Heart left ventricle (tissue), 16 donors: ENCODE results near the gene ZBTB18. TPM values are rescaled to one million over a fixed set of nuclear protein-coding genes. Genes with fewer than 3 reads are reported as not detected.

ENCODE experiments used
- ATAC-seq, 4 donors: fragments of 200-7000 bp; cut with Tn5 transposase; one replicate each; pipeline ENCODE4 v1.9.1; 2020 to 2022; ENCODE audit warnings: moderate library complexity in 4 of 4, mild to moderate bottlenecking in 3 of 4, moderate number of reproducible peaks in 1 of 4
- DNase-seq, 5 donors: peaks; one replicate each; pipeline ENCODE4 v3.0.0-alpha.2; 2020
- H3K27ac ChIP-seq, 12 donors: fragments of 200-600 bp; sonication (generic) in 4 of 12; one replicate each; pipeline versions ENCODE4 v1.5.0 to v1.8.0; 2016 to 2022; ENCODE audit warnings: mild to moderate bottlenecking in 2 of 12
- H3K27me3 ChIP-seq, 9 donors: fragments of 200-600 bp; sonication (generic) in 2 of 9; one replicate each; pipeline versions ENCODE4 v1.5.1 to v1.8.0; 2016 to 2022; ENCODE audit warnings: mild to moderate bottlenecking in 3 of 9
- H3K36me3 ChIP-seq, 9 donors: fragments of 200-600 bp; sonication (generic) in 2 of 9; one replicate each; pipeline versions ENCODE4 v1.5.0 to v1.8.0; 2018 to 2022; ENCODE audit warnings: mild to moderate bottlenecking in 2 of 9
- H3K4me1 ChIP-seq, 12 donors: fragments of 200-600 bp; sonication (generic) in 4 of 12; one replicate each; pipeline versions ENCODE4 v1.5.0 to v1.8.0; 2016 to 2022; ENCODE audit warnings: mild to moderate bottlenecking in 3 of 12
- H3K4me3 ChIP-seq, 12 donors: fragments of 200-600 bp; sonication (generic) in 4 of 12; one replicate each; pipeline versions ENCODE4 v1.5.0 to v1.8.0; 2017 to 2022; ENCODE audit warnings: mild to moderate bottlenecking in 9 of 12, moderate library complexity in 4 of 12
- H3K9me3 ChIP-seq, 12 donors: fragments of 200-600 bp; sonication (generic) in 4 of 12; one replicate each; pipeline versions ENCODE4 v1.5.0 to v1.8.0; 2016 to 2022; ENCODE audit warnings: mild to moderate bottlenecking in 1 of 12
- CTCF ChIP-seq, 12 donors: fragments of 200-600 bp; sonication (generic) in 4 of 12; IDR thresholded peaks; one replicate each; pipeline versions ENCODE4 v1.5.0 to v1.8.0; 2018 to 2022; ENCODE audit warnings: antibody characterized with exemption in 12 of 12, mild to moderate bottlenecking in 5 of 12
- POLR2A ChIP-seq, 2 donors: fragments of 450-650 bp; IDR thresholded peaks; one replicate each; pipeline ENCODE4 v1.6.1; 2017; ENCODE audit warnings: antibody characterized with exemption in 2 of 2, mild to moderate bottlenecking in 2 of 2, moderate library complexity in 2 of 2
- WGBS, 4 donors: extraction: QIAGEN DNeasy Blood & Tissue Kit in 2 of 4; methylation state at CpG; one replicate each; pipeline versions ENCODE4 v1.1.5 to v1.1.7; 2013 to 2018; 5-methylcytosine and 5-hydroxymethylcytosine counted together
- intact Hi-C, 10 donors: fragments of 100-400 bp; cut with DNase I; formaldehyde crosslinking; loops; one replicate each; pipeline versions ENCODE4 v1.11.1 to v1.14.2; 2022
- polyA plus RNA-seq, 2 donors: library from polyadenylated mRNA; stranded (reverse); fragments of 200-250 nt; gene quantifications; one replicate each; pipeline ENCODE4 v1.2.3, GENCODE V29; 2013
- total RNA-seq, 9 donors: library from RNA; depleted of rRNA in 2 of 9; stranded (reverse); fragments of >200 nt in 2 of 9; fragmentation: NEBNext Ultra II Directional in 3 of 9; extraction: Animal tissue kit (Norgen Biotek cat#: 25700) in 3 of 9; gene quantifications; one replicate each; pipeline versions ENCODE4 v1.1.0 to v1.2.4, GENCODE V29; 2016 to 2023
- donor health status: ischemic (EF 13 %, LVEDD 7.1; RV severe dilation, severe dysfunction).
- donor health status: healthy with polysubstance abuse.
- donor health status: DM: no; HTN: yes; CAD: no.
- donor health status: DM: no; HTN: no; CAD: no.
- donor health status: ischemic (EF 25% LVEDD 6.9; RV normal size, moderate dysfunction).
- donor health status: ischemic (EF 25% LVEDD 5.7; RV mildly dilated, moderate dysfunction).
- donor health status: healthy.
- donor health status: DM: yes; HTN: yes; CAD: no.
- donor health status: ischemic (EF 35%, LVEDD 5.7; RV mildly dilated, moderate dysfunction).
- donor health status: nonischemic (EF 11% LVEDD 7.7; RV severe dilation, severe dysfunction).
- donor health status: DM: yes; HTN: yes; CAD: no.
- donor health status: PGD.
- donor health status: ischemic (EF 29% LVEDD 5.4; RV normal size, mild dysfunction).
- donor health status: nonischemic (EF 23%, LVEDD 6.1; RV moderate dilation, normal function).

Gene ZBTB18
- total and polyA plus RNA-seq, 11 donors, result 12.5 to 29.2 (median 22.5) TPM

GRCh38 chr1:244077473-244078220, 26.6 kb downstream of the ZBTB18 start:
- Histone ChIP-seq H3K4me1 (peaks cover 0 to 12% (median 0%) of the 10 kb centered on the region in 12 donors), H3K4me3 (no peak overlapping the region), H3K27ac (no peak overlapping the region), H3K27me3 (peaks cover 0 to 36% (median 5%) of the 10 kb centered on the region in 9 donors), H3K9me3 (no peaks in the 10 kb centered on the region), H3K36me3 (no peaks in the 10 kb centered on the region)
- DNase-seq (no peak), ATAC-seq (no peak)
- no peak for TF ChIP-seq CTCF (IDR thresholded peaks at IDR 0.05)
- no peak for TF ChIP-seq POLR2A (IDR thresholded peaks at IDR 0.05)
- intact Hi-C loops, result no loop called here
- WGBS, 4 donors, result 71 to 74% (median 73%) methylated on average over 22 of the region's 22 CpGs

- Histone ChIP-seq H3K27ac (no peak overlapping the region), H3K27me3 (peaks cover 0 to 33% (median 8%) of the 10 kb centered on the region in 9 donors), H3K36me3 (no peaks in the 10 kb centered on the region), H3K9me3 (peaks cover 0 to 3% (median 0%) of the 10 kb centered on the region in 12 donors), H3K4me1 (peaks cover 0 to 4% (median 0%) of the 10 kb centered on the region in 12 donors), H3K4me3 (no peak overlapping the region)
- no peak for TF ChIP-seq CTCF (IDR thresholded peaks at IDR 0.05)
- intact Hi-C loops, result no loop called here
- no peak for DNase-seq
- ATAC-seq, result no peak
- WGBS, 4 donors, result 79 to 87% (median 85%) methylated on average over 12 of the region's 12 CpGs
Observed at GRCh38 chr1:244080343-244080929, 29.4 kb downstream of the ZBTB18 start.

GRCh38 chr1:244082969-244083368, 31.9 kb downstream of the ZBTB18 start:
- intact Hi-C loops, result no loop called here
- WGBS, 4 donors, result 89 to 95% (median 91%) methylated on average over 3 of the region's 3 CpGs
- Histone ChIP-seq H3K4me3 (no peak overlapping the region), H3K27me3 (peaks cover 0 to 26% (median 8%) of the 10 kb centered on the region in 9 donors), H3K27ac (no peak overlapping the region), H3K9me3 (peaks cover 0 to 14% (median 6%) of the 10 kb centered on the region in 12 donors), H3K4me1 (peaks cover 0 to 4% (median 0%) of the 10 kb centered on the region in 12 donors), H3K36me3 (no peaks in the 10 kb centered on the region)
- TF ChIP-seq POLR2A (IDR thresholded peaks at IDR 0.05), result no peak
- TF ChIP-seq CTCF (IDR thresholded peaks at IDR 0.05), result no peak
- DNase-seq (peak in 1 of 5 donors; percentile 2), ATAC-seq (no peak)

GRCh38 chr1:244083383-244083943, 32.4 kb downstream of the ZBTB18 start:
- 66 to 73% (median 71%) methylated on average over 5 of the region's 5 CpGs for WGBS, 4 donors
- H3K27ac ChIP-seq, result no peak overlapping the region
- no peak for ATAC-seq
- peaks cover 0 to 22% (median 8%) of the 10 kb centered on the region in 9 donors for H3K27me3 ChIP-seq
- intact Hi-C loops, result no loop called here
- peak in 1 of 5 donors; percentile 2 for DNase-seq
- H3K36me3 ChIP-seq, result no peaks in the 10 kb centered on the region
- H3K4me3 ChIP-seq, result no peak overlapping the region
- TF ChIP-seq POLR2A (IDR thresholded peaks at IDR 0.05) (no peak), CTCF (IDR thresholded peaks at IDR 0.05) (no peak)
- H3K9me3 ChIP-seq, result peaks cover 0 to 14% (median 6%) of the 10 kb centered on the region in 12 donors
- peaks cover 0 to 4% (median 0%) of the 10 kb centered on the region in 12 donors for H3K4me1 ChIP-seq
